Measurements from ENCODE around the gene WNT6. TPM values are rescaled to one million over a fixed set of nuclear protein-coding genes. Genes with fewer than 3 reads are reported as not detected.
"Not testable (repeated sequence)": the region's sequence is repeated elsewhere in the genome, so short reads cannot be mapped to it uniquely, and the experiment has no call there.

WNT6 gene
- total RNA-seq, 2 donors from 2014 or later: not detected

DNA sequence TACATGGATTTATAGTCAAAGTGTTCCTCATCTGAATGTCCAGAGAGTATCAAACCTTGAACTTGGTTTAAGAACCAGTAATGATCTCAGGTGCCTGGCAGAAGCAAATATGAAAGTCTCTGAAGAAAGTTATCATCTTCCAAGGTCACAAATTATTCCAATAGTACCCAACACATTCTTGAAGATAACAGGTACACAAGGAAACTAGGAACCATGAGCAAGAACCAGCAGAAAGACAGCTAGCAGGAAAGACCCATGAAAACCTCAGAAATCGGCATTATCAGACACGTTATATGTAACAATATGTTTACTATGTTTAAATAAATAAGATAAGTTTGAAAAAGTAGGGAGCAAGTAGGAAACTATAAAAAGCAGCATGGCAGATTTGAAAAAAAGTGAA is 22.1 kb upstream of the WNT6 start:
- H3K27ac Mint-ChIP-seq: no peak overlapping the region
- peaks cover 38 to 55% of the 10 kb centered on the region in 2 donors for H3K27me3 Mint-ChIP-seq
- H3K4me3 Mint-ChIP-seq: no peak overlapping the region
- ATAC-seq (no peak), DNase-seq (ENCODE audit: low spot score) (no peak)
- no peaks in the 10 kb centered on the region for H3K36me3 Mint-ChIP-seq
- no peaks in the 10 kb centered on the region for H3K4me1 Mint-ChIP-seq (ENCODE audit: low read depth in 2 of 2)
- no peaks in the 10 kb centered on the region for H3K9me3 Mint-ChIP-seq

DNA sequence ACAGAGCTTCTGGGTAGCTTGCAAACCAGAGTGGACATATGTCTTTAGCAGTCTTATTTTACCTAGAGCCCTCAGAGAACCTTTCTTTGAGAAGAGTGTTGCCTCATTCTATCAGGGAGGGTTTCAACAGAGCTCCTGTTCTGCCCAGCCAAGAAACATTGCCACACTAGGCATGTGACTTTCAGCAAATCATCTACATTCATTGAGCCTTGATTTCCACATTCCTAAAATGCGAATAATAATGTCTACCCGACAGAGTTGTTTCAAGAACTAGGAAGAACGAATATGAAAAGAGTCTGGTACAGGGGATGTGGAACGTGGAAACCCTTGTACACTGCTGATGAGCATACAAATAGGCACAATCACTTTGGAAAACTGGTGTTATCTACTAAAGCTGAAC is 20.2 kb upstream of the WNT6 start:
- no peak overlapping the region for H3K27ac Mint-ChIP-seq
- peaks cover 33 to 50% of the 10 kb centered on the region in 2 donors for H3K27me3 Mint-ChIP-seq
- DNase-seq (ENCODE audit: low spot score) (no peak), ATAC-seq (no peak)
- no peaks in the 10 kb centered on the region for H3K4me1 Mint-ChIP-seq (ENCODE audit: low read depth in 2 of 2)
- no peaks in the 10 kb centered on the region for H3K36me3 Mint-ChIP-seq
- H3K4me3 Mint-ChIP-seq: no peak overlapping the region
- peaks cover 3% of the 10 kb centered on the region for H3K9me3 Mint-ChIP-seq

DNA sequence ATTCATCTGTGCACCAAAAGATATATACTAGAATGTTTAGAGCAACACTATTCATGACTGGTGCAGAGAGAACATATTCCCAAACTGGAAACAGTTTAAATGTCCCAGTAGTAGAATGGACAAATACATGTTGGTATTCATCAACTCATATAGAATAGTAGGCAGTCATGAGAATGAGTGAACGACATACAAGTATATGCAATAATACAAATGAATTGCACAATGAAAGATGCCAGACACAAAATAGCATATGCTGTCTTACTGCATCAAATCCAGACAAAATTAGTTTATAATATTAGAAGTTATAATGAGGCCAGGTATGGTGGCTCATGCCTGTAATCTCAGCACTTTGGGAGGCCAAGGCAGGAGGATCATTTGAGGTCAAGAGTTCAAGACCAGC is 19.7 kb upstream of the WNT6 start:
- DNase-seq (ENCODE audit: low spot score) (no peak), ATAC-seq (no peak)
- Mint-ChIP-seq H3K4me3 (no peak overlapping the region), H3K36me3 (no peaks in the 10 kb centered on the region), H3K27me3 (peaks cover 34 to 50% of the 10 kb centered on the region in 2 donors), H3K9me3 (peaks cover 4% of the 10 kb centered on the region), H3K4me1 (ENCODE audit: low read depth in 2 of 2) (no peaks in the 10 kb centered on the region), H3K27ac (no peak overlapping the region)

DNA sequence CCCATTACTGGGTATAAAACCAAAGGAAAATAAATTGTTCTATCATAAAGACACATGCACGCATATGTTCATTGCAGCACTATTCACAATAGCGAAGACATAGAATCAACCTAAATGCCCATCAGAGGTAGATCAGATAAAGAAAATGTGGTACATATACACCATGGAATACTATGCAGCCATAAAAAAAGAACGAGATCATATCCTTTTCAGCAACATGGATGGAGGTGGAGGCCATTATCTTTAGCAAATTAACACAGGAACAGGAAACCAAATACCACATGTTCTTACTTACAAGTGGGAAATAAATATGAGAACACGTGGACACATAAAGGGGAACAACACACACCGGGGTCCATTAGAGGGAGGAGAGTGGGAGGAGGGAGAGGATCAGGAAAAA is 15.3 kb upstream of the WNT6 start:
- not testable (repeated sequence) for H3K36me3 Mint-ChIP-seq; H3K4me3 Mint-ChIP-seq; H3K27ac Mint-ChIP-seq; ATAC-seq; H3K4me1 Mint-ChIP-seq (ENCODE audit: low read depth in 2 of 2); H3K9me3 Mint-ChIP-seq; DNase-seq (ENCODE audit: low spot score)
- peaks cover 19 to 25% of the 10 kb centered on the region in 2 donors for H3K27me3 Mint-ChIP-seq

DNA sequence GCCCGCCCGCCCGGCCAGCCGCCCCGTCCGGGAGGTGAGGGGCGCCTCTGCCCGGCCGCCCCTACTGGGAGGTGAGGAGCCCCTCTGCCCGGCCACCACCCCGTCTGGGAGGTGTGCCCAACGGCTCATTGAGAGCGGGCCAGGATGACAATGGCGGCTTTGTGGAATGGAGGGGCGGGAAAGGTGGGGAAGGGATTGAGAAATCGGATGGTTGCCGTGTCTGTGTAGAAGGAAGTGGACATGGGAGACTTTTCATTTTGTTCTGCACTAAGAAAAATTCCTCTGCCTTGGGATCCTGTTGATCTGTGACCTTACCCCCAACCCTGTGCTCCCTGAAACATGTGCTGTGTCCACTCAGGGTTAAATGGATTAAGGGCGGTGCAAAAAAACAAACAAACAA is 12.6 kb upstream of the WNT6 start:
- not testable (repeated sequence) for H3K27ac Mint-ChIP-seq; H3K9me3 Mint-ChIP-seq; H3K4me1 Mint-ChIP-seq (ENCODE audit: low read depth in 2 of 2); DNase-seq (ENCODE audit: low spot score); H3K4me3 Mint-ChIP-seq; H3K36me3 Mint-ChIP-seq; ATAC-seq
- peaks cover 13 to 17% of the 10 kb centered on the region in 2 donors for H3K27me3 Mint-ChIP-seq

DNA sequence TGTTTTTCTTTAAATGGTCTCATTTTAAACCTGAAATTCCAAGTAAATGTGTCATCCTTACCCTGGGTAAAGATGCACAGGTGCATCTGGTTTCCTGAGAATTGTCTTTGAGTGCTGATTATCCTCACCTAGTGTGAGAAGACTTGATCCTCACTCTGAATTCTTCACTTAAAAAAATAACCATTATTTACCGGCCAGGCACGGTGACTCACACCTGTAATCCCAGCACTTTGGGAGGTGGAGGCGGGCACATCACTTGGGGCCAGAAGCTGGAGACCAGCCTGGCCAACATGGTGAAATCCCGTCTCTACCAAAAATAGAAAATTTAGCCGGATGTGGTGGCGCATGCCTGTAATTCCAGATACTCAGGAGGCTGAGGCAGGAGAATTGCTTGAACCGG is 9.9 kb upstream of the WNT6 start:
- Mint-ChIP-seq H3K27ac (no peak overlapping the region), H3K4me1 (ENCODE audit: low read depth in 2 of 2) (peaks cover 3 to 8% of the 10 kb centered on the region in 2 donors), H3K4me3 (no peak overlapping the region), H3K36me3 (no peaks in the 10 kb centered on the region), H3K9me3 (no peaks in the 10 kb centered on the region), H3K27me3 (peaks cover 22 to 28% of the 10 kb centered on the region in 2 donors)
- no peak for ATAC-seq
- DNase-seq (ENCODE audit: low spot score): no peak

DNA sequence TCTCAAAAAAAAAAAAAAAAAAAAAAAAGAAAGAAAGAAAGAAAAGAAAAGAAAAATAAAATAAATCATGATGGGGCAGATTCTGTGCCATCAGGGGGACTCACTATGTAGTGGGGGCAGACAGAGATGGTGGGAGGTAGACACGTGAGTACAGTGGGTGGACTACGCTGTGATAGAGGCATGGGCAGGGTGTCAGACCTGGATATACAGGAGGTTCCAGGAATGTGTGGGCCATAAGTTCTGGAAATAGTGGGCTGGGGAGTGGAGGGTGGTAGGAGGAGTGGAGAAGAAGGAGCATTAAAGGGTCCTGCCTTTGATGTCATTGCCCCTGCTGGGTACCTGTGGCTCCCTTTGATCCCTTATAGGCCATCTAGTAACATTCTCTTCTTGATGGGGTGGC is 8.8 kb upstream of the WNT6 start:
- DNase-seq (ENCODE audit: low spot score) (no peak), ATAC-seq (no peak)
- H3K4me1 Mint-ChIP-seq (ENCODE audit: low read depth in 2 of 2): peaks cover 3 to 8% of the 10 kb centered on the region in 2 donors
- H3K27me3 Mint-ChIP-seq: peaks cover 33 to 36% of the 10 kb centered on the region in 2 donors
- no peaks in the 10 kb centered on the region for H3K36me3 Mint-ChIP-seq
- no peak overlapping the region for H3K4me3 Mint-ChIP-seq
- H3K9me3 Mint-ChIP-seq: no peaks in the 10 kb centered on the region
- H3K27ac Mint-ChIP-seq: no peak overlapping the region

DNA sequence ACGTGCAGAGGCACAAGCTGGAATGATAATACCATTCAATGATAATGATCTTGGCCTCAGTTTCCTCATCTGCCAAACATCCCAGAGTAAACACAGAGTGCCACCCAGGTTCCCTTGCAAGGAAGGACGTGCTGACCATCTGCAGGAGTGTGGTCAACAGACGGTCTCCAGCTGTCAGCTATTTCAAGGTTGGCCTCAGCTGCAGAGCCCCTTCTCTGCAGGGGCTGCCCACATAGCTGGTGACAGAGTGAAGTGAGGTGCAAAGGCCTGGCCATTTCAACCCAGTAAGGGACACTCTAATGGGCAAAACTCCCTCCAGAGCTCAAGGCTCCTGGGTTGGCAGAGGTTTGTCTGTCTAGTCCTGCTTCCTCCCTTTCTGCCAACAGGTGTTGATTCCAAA is 8.3 kb upstream of the WNT6 start:
- H3K4me1 Mint-ChIP-seq (ENCODE audit: low read depth in 2 of 2): peaks cover 6 to 8% of the 10 kb centered on the region in 2 donors
- H3K9me3 Mint-ChIP-seq: no peaks in the 10 kb centered on the region
- H3K36me3 Mint-ChIP-seq: no peaks in the 10 kb centered on the region
- no peak for ATAC-seq
- no peak overlapping the region for H3K27ac Mint-ChIP-seq
- no peak overlapping the region for H3K4me3 Mint-ChIP-seq
- no peak for DNase-seq (ENCODE audit: low spot score)
- H3K27me3 Mint-ChIP-seq: peaks cover 38 to 41% of the 10 kb centered on the region in 2 donors

DNA sequence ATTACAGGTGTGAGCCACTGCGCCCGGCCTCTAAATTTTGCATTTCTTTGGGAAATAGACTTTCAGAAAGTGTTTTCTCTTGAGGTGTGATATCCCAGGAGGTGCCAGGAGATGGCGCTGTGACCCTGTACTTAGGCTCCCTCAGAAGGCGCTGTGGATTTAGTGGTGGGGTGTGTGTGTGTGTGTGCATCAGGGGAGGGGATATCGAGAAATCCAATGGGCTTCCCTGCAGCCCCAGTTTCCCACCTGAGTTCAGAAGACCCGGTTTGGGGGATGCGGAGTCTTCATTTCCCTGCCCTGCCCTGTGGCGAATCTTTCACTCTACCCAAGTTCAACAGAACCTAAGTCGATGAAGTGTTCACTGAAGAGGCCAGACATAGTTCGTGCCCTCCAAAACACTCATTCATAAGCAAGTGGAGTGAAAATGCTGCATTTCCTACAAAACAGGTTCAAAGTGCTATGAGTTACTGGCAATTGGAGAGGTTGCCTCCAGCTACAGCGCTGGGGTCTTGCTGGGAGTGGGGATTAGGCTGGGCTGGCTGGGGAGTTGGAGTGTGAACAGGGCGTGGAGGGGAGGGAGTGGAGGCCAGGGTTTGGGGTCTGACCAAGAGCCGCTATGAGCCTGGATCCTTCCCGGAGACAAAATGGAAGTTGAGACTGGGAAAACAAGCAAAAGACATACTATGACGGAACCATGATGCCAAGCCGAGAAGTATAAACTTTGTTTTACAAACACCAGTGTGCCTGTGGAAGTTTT is 6.5 kb upstream of the WNT6 start:
- H3K4me3 Mint-ChIP-seq: no peak overlapping the region
- H3K4me1 Mint-ChIP-seq (ENCODE audit: low read depth in 2 of 2): peaks cover 5 to 8% of the 10 kb centered on the region in 2 donors
- no peak overlapping the region for H3K27ac Mint-ChIP-seq
- DNase-seq (ENCODE audit: low spot score) (peak; percentile 75), ATAC-seq (peak; percentile 60 to 68)
- no peaks in the 10 kb centered on the region for H3K36me3 Mint-ChIP-seq
- no peaks in the 10 kb centered on the region for H3K9me3 Mint-ChIP-seq
- peaks cover 48 to 54% of the 10 kb centered on the region in 2 donors for H3K27me3 Mint-ChIP-seq

DNA sequence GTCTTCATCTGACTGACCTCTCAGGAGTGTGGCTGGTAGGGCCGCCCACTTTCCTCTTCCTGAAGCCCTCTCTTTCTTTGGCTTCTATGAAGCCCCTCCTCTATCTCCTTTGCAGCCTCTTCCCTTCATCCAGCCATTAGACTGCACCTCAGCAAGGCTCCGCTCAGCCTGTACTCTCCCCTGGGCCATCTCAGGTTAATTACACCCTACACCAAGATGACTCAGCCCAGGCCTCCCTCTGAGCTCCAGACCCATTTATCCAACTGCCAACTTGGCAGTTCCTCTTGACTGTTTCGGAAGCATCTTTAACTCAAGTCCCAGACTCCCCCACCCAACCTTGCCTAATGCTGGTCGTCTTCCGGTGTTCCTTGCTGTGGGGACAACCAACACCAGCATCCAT is 5.8 kb upstream of the WNT6 start:
- H3K4me1 Mint-ChIP-seq (ENCODE audit: low read depth in 2 of 2): peaks cover 5 to 8% of the 10 kb centered on the region in 2 donors
- ATAC-seq (no peak), DNase-seq (ENCODE audit: low spot score) (no peak)
- H3K4me3 Mint-ChIP-seq: no peak overlapping the region
- H3K36me3 Mint-ChIP-seq: no peaks in the 10 kb centered on the region
- no peaks in the 10 kb centered on the region for H3K9me3 Mint-ChIP-seq
- H3K27ac Mint-ChIP-seq: no peak overlapping the region
- H3K27me3 Mint-ChIP-seq: peaks cover 55 to 61% of the 10 kb centered on the region in 2 donors

DNA sequence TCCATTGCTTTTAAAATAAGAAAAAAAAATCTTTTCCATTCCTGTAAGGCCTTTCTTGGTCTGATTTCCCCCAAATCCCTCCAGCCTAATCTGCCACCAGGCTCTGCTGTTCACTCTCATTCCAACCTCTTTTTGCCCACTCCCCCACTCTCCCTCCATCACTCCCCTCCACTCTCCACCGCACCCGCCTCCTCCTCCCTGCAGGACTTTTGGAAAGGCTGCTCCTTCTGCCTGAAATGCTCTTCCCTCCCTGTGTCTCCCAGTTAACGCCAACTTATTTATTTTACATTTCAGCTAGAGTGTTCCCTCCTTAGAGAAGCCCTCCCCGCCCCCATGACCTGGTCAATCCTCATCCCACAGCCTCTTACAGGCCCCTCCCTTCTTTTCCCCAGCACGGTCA is 4.7 kb upstream of the WNT6 start:
- Mint-ChIP-seq H3K27me3 (peaks cover 59 to 61% of the 10 kb centered on the region in 2 donors), H3K4me3 (no peak overlapping the region), H3K4me1 (ENCODE audit: low read depth in 2 of 2) (peaks cover 5 to 8% of the 10 kb centered on the region in 2 donors), H3K27ac (no peak overlapping the region), H3K36me3 (no peaks in the 10 kb centered on the region), H3K9me3 (no peaks in the 10 kb centered on the region)
- no peak for ATAC-seq
- no peak for DNase-seq (ENCODE audit: low spot score)

DNA sequence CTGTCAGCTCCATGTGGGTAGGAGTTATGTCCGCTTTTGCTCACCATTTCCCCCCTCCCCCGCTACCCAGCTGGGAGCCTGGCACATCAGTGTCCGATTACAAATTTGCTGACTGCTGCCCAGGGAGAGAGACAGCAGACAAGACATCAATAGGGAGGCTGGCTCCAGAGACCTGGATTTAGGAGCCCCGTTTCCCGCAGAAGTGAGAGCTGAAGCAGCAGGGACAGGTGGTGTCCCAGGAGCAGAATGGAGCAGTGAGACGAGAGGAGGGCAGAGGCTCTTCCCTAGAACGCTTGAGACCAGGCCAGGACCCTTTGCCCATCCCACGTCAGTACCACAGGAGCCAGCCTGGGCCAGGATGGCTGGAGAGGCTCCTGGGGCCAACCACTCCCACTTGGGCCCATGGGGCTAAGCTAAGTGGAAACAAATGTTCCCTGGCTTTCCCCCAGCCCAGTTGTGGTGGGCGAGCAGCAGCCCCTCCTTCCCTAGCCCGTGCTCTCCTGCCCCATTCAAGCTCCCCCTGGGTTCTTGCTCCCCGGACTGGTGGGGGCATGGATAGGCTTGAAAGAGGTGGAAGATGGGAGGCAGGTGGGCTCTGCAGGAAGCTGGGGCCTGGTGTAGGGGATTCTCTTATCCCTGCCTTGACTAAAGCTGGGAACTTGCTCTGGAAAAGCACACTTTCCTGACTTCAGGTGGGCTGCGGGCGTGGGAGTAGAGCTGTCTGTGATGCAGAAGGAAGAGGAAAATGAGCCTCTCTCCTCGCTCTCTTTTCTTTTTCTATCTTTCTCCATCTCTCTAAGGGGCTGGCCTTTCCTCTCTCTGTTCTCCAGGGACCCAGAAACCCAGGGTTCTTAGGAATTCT is 4.1 kb upstream of the WNT6 start:
- no peak overlapping the region for H3K4me3 Mint-ChIP-seq
- ATAC-seq (no peak), DNase-seq (ENCODE audit: low spot score) (no peak)
- H3K4me1 Mint-ChIP-seq (ENCODE audit: low read depth in 2 of 2): peaks cover 9 to 12% of the 10 kb centered on the region in 2 donors
- H3K36me3 Mint-ChIP-seq: no peaks in the 10 kb centered on the region
- H3K9me3 Mint-ChIP-seq: no peaks in the 10 kb centered on the region
- no peak overlapping the region for H3K27ac Mint-ChIP-seq
- H3K27me3 Mint-ChIP-seq: peaks cover 65 to 68% of the 10 kb centered on the region in 2 donors

DNA sequence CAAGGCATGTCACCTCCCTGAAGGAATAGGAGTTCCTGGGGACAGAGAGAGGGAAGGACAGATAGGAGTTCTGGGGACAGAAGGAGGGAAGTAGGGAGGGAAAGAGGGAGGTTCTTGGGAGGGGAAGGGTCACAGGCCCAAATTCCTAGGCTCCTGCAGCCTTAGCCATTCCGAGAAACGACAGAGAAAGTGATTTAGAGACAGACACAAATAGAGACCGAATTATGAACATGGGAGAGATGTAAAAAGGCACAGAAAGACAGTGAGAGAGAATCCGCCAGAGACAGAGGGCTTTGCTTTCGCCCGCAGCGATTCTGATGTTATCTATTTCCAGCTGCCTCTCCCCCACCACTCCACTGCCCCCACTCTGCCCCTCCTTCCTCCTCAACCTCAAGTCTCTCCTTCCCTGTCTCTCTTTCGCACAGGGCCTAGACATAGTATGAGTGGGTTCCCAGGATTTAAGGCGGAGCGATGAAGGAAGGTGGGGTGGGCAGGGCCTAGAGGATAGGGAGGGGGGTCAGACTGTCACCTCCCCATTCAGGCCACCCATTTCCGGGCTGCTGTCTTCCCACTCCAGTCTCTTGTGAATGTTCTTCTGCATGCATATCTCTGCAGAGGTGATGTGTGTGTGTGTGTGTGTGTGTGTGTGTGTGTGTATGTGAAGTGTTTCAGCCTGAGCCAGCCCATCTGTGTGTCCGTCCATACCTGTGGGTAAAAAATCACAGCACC is 3.3 kb upstream of the WNT6 start:
- Mint-ChIP-seq H3K27ac (no peak overlapping the region), H3K4me3 (no peak overlapping the region), H3K36me3 (no peaks in the 10 kb centered on the region), H3K4me1 (ENCODE audit: low read depth in 2 of 2) (peaks cover 9 to 12% of the 10 kb centered on the region in 2 donors), H3K9me3 (no peaks in the 10 kb centered on the region), H3K27me3 (peaks cover 64 to 70% of the 10 kb centered on the region in 2 donors)
- DNase-seq (ENCODE audit: low spot score): no peak
- ATAC-seq: no peak

DNA sequence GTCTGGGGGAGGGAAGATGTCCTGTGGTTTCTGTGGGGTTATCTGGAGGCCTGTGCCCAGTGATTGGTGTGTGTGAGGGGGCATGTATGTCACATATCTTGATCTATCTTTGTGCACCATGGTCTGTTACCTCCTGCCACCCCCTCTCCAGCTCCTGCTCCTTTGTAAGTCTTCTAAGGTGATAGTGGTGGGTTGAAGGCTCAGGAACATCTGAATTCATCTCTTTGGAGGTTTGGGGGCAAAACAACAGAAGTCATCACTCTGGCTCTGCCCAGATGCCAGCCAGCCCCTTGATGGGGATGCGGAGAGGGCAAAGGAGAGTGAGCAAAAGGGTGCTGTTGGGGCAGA is 2.7 kb upstream of the WNT6 start:
- Mint-ChIP-seq H3K4me1 (ENCODE audit: low read depth in 2 of 2) (peaks cover 9 to 16% of the 10 kb centered on the region in 2 donors), H3K27me3 (peaks cover 68 to 75% of the 10 kb centered on the region in 2 donors), H3K9me3 (no peaks in the 10 kb centered on the region), H3K27ac (no peak overlapping the region), H3K4me3 (no peak overlapping the region), H3K36me3 (no peaks in the 10 kb centered on the region)
- ATAC-seq: no peak
- DNase-seq (ENCODE audit: low spot score): no peak

Data from natural killer cell treated with Interleukin-12 subunit alpha and Interleukin-12 subunit beta and Interleukin-15 and Interleukin-18, amount 100 ng/mL, for 72 hours (primary cell).